ENCODE data around the gene MMP24OS.
"Not testable (repeated sequence)": the region's sequence is repeated elsewhere in the genome, so short reads cannot be mapped to it uniquely, and the experiment has no call there.

Gene MMP24OS

DNA sequence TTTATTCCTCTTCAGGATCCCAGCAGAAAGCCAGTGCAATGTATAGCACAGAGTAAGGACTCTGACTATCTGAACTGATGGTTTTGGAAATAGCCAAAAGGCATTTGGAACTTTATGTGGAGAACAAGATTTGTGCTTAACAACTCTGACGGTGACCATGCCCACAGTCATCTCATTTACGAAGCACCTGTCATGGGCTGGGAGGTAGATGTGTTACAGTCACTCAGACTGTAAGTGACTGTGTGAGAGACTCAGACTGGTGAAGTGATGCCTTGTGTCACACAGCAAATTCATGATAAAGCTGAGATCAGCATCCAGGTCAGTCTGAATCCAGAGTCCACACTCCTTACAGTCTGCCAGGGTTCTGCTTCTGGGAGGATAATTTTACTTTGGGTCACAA is 38.2 kb upstream of the MMP24OS start:
- TF ChIP-seq CTCF (IDR thresholded peaks at IDR 0.05; ENCODE audit: insufficient read depth, low read length, missing control alignments), result no peak
- ChIA-PET POLR2A (interaction anchor here (5.3 kb wide), 1 partner anchor 11 kb away, joined by 62 read pairs; no protein-coding TSS in a partner anchor), CTCF (interaction anchor here (8.6 to 22.5 kb wide), 2 partner anchors 11 to 126 kb away, joined by 148 to 662 read pairs; partner anchors contain the start of gene GDF5)
- no peak for DNase-seq (ENCODE audit: low read depth, low spot score)
- no peak overlapping the region for H3K4me3 ChIP-seq (ENCODE audit: low read depth, low read length)

GRCh38 chr20:35315632-35316020 is 37.7 kb upstream of the MMP24OS start:
- DNase-seq (ENCODE audit: low read depth, low spot score); H3K4me3 ChIP-seq (ENCODE audit: low read depth, low read length); POLR2A ChIA-PET: not testable (repeated sequence)
- CTCF ChIA-PET, result interaction anchor here (1.2 to 22.5 kb wide), 3 partner anchors 11 to 127 kb away, joined by 3 to 662 read pairs (median 27); partner anchors contain the start of gene GDF5

DNA sequence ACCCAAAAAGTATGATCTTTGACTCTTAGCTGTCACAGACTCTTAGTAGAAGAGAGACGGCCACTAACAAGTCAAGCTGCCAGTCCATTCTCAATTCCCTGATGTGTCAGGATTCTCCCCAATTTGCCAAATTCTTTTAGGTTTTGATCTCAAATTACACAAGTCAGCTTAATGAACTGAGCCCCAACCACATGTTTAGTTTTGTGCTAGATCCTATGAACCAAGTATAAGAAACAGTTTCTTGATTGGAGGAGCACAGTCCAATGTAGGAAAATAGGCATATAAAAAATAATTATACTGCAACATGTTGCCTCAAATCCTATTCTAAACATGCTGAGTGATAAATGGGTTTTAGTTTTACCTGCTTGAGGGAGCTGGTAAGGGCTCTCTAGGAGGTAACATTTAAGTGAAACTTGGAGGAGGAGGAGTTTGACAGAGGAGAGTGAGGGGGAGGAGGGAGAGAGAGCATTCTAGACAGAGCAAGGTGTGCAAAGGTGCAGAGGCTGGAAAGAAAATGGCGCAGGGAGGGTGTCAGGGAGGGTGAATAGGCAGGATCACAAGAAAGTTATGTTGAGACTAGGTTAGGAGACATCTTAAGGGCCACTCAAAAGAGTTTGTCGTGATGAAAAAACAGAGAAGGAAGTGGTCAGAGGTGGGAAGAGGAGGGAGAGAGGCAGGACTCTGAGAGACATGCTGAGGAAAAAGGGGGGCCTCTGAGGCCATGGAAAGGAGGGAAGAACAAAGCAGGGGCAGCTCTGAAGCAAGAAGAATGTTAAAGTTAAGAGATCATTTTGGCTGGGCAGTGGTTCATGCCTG is 37.1 kb upstream of the MMP24OS start:
- H3K4me3 ChIP-seq (ENCODE audit: low read depth, low read length), result no peak overlapping the region
- no peak for DNase-seq (ENCODE audit: low read depth, low spot score)
- ChIA-PET CTCF (interaction anchor here (1.2 to 22.5 kb wide), 3 partner anchors 11 to 127 kb away, joined by 3 to 662 read pairs (median 27); partner anchors contain the start of gene GDF5), POLR2A (no interaction called here)
- no peak for TF ChIP-seq CTCF (IDR thresholded peaks at IDR 0.05; ENCODE audit: insufficient read depth, low read length, missing control alignments)

- no peak for TF ChIP-seq CTCF (IDR thresholded peaks at IDR 0.05; ENCODE audit: insufficient read depth, low read length, missing control alignments)
- ChIA-PET POLR2A (interaction anchor here (1.0 kb wide), 1 partner anchor 8 kb away, joined by 3 read pairs; no protein-coding TSS in a partner anchor), CTCF (interaction anchor here (3.9 to 22.5 kb wide), 2 partner anchors 8 to 130 kb away, joined by 27 to 662 read pairs; partner anchors contain the start of gene GDF5)
- H3K4me3 ChIP-seq (ENCODE audit: low read depth, low read length), result no peak overlapping the region
- DNase-seq (ENCODE audit: low read depth, low spot score), result peak; percentile 87
These were observed 34.4 kb upstream of the MMP24OS start for GRCh38 chr20:35312318-35312717.

DNA sequence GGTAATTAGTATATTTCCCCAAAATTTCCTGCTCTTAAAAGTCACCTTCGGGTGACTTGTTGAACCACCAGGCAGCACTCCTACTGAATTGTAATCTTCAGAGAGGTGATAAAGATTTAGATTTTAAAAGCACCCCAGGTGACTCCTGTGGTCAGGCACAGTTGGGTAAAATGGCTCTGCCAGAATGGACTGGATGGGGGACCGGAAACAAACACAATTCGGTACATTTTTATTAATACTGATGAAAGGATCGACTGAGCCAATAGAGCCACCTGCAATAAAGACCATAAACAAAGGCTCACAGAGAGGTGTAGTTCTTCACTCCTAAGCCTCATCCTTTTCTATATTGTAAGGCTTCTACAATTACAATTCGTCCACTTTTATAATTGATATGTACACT is 33.9 kb upstream of the MMP24OS start:
- TF ChIP-seq CTCF (IDR thresholded peaks at IDR 0.05; ENCODE audit: insufficient read depth, low read length, missing control alignments), result no peak
- POLR2A ChIA-PET, result interaction anchor here (1.0 kb wide), 1 partner anchor 9 kb away, joined by 3 read pairs; no protein-coding TSS in a partner anchor

GRCh38 chr20:35311409-35311808 is 33.5 kb upstream of the MMP24OS start:
- ChIA-PET POLR2A (interaction anchor here (1.0 kb wide), 1 partner anchor 9 kb away, joined by 3 read pairs; no protein-coding TSS in a partner anchor), CTCF (interaction anchor here (22.5 kb wide), 1 partner anchor 131 kb away, joined by 662 read pairs; the partner anchor contains the start of gene GDF5)
- no peak for TF ChIP-seq CTCF (IDR thresholded peaks at IDR 0.05; ENCODE audit: insufficient read depth, low read length, missing control alignments)
- no peak for DNase-seq (ENCODE audit: low read depth, low spot score)
- H3K4me3 ChIP-seq (ENCODE audit: low read depth, low read length), result no peak overlapping the region

More for the DNA sequence above, 33.9 kb upstream of the MMP24OS start:
- DNase-seq (ENCODE audit: low read depth, low spot score), result no peak
- H3K4me3 ChIP-seq (ENCODE audit: low read depth, low read length), result no peak overlapping the region
- CTCF ChIA-PET, result interaction anchor here (3.9 to 22.5 kb wide), 2 partner anchors 7 to 131 kb away, joined by 27 to 662 read pairs; partner anchors contain the start of gene GDF5
